HepG2 (cell line): ENCODE data around the gene UCKL1. TPM values are rescaled to one million over a fixed set of nuclear protein-coding genes. Genes with fewer than 3 reads are reported as not detected.

Experiments
- AKNA ChIP-seq: sonication (generic); formaldehyde crosslinking; IDR thresholded peaks from 2 replicates; pipeline ENCODE4 v1.4.0; 2020; ENCODE audit warnings: missing genetic modification reagents, borderline replicate concordance
- ATF7-NPFF ChIP-seq: sonication (generic); formaldehyde crosslinking; IDR thresholded peaks from 2 replicates; pipeline ENCODE4 v1.8.1; 2023; ENCODE audit warnings: mild to moderate bottlenecking, low read depth, missing genetic modification reagents, moderate library complexity
- E2F1 ChIP-seq: sonication (generic); formaldehyde crosslinking; IDR thresholded peaks from 2 replicates; pipeline ENCODE4 v1.5.0; 2020; ENCODE audit warnings: missing genetic modification reagents
- FOXO4 ChIP-seq: sonication (generic); formaldehyde crosslinking; conservative IDR thresholded peaks from 2 replicates; pipeline ENCODE4 v1.8.1; 2023; ENCODE audit warnings: missing genetic modification reagents
- HDAC6 ChIP-seq: fragments of 200-600 bp; sonication (generic); IDR thresholded peaks from 2 replicates; pipeline ENCODE4 v1.7.0; 2017; ENCODE audit warnings: mild to moderate bottlenecking, antibody characterized with exemption, low read length, low read depth
- PCBP1 ChIP-seq: fragments of 200-400 bp; formaldehyde crosslinking; IDR thresholded peaks from 2 replicates; pipeline ENCODE4 v1.6.1; 2017; ENCODE audit warnings: mild to moderate bottlenecking, low read depth, low read length, borderline replicate concordance
- PITX1 ChIP-seq: sonication (generic); formaldehyde crosslinking; IDR thresholded peaks from 2 replicates; pipeline ENCODE4 v1.5.1; 2020; ENCODE audit warnings: mild to moderate bottlenecking, missing genetic modification reagents
- RXRB ChIP-seq: IDR thresholded peaks from 2 replicates; pipeline ENCODE4 v1.6.1; 2016; ENCODE audit warnings: borderline replicate concordance, missing genetic modification reagents, missing compliant biosample characterization
- SYNCRIP ChIP-seq: fragments of 200-400 bp; formaldehyde crosslinking; IDR thresholded peaks from 2 replicates; pipeline ENCODE4 v1.6.1; 2018; ENCODE audit warnings: mild to moderate bottlenecking, low read depth, low read length; ENCODE audit not compliant: insufficient read depth
- ZBTB42 ChIP-seq: sonication (generic); formaldehyde crosslinking; IDR thresholded peaks from 2 replicates; pipeline ENCODE4 v1.5.0; 2020; ENCODE audit warnings: mild to moderate bottlenecking, missing genetic modification reagents
- ZFP36L2 ChIP-seq: sonication (generic); formaldehyde crosslinking; IDR thresholded peaks from 2 replicates; pipeline ENCODE4 v1.4.0; 2020; ENCODE audit warnings: missing genetic modification reagents
- ZNF251 ChIP-seq: sonication (generic); formaldehyde crosslinking; IDR thresholded peaks from 2 replicates; pipeline ENCODE4 v1.9.0; 2021; ENCODE audit warnings: mild to moderate bottlenecking, missing genetic modification reagents
- ZNF441 ChIP-seq: sonication (generic); formaldehyde crosslinking; IDR thresholded peaks from 2 replicates; pipeline ENCODE4 v1.7.0; 2021; ENCODE audit warnings: missing genetic modification reagents, borderline replicate concordance
- ZNF646 ChIP-seq: sonication (generic); formaldehyde crosslinking; IDR thresholded peaks from 2 replicates; pipeline ENCODE4 v1.9.0; 2021; ENCODE audit warnings: mild to moderate bottlenecking, missing genetic modification reagents
- polyA plus RNA-seq, 8 experiments: library from polyadenylated mRNA; depleted of rRNA in 3 of 8; stranded (reverse) in 7 of 8; unstranded in 1 of 8; fragments of >200 nt; fragmentation: Illumina TruSeq in 4 of 8; extraction: Trizol in 4 of 8; gene quantifications; 2 replicates each; pipeline versions ENCODE4 v1.2.1 to v1.2.3, GENCODE V29; 2011 to 2016; ENCODE audit warnings: low read depth in 4 of 8, missing spikeins in 1 of 8, mixed read lengths in 1 of 8; ENCODE audit not compliant: insufficient read depth in 1 of 8
- total RNA-seq, 5 experiments: library from RNA; depleted of rRNA; stranded (reverse); fragments of >200 nt; fragmentation: Illumina TruSeq; extraction: Trizol; gene quantifications; 2 replicates each; pipeline ENCODE4 v1.2.3, GENCODE V29; 2016; ENCODE audit warnings: low read depth in 1 of 5

The UCKL1 gene
- total and polyA plus RNA-seq, 2 of the 13 experiments (the other 11 are each of a cell fraction or from before 2014, with no cell fraction given) = 50.2 to 126 TPM

- TF ChIP-seq SYNCRIP (no peak), PITX1 (CRISPR knock-in tag) (peak; percentile 20), HDAC6 (no peak), RXRB (CRISPR knock-in tag) (peak; percentile 40; the same call in 1 of the 2 replicates), E2F1 (no peak), AKNA (CRISPR knock-in tag) (no peak), ATF7-NPFF (CRISPR knock-in tag) (peak; percentile 63), ZFP36L2 (CRISPR knock-in tag) (no peak), ZNF251 (CRISPR knock-in tag) (no peak), ZNF441 (CRISPR knock-in tag) (no peak), ZBTB42 (CRISPR knock-in tag) (peak; percentile 71; the same call in 1 of the 2 replicates), ZNF646 (CRISPR knock-in tag) (0 out of 2 replicates have a peak, but pooled peaks have one; percentile 26), FOXO4 (CRISPR knock-in tag) (no peak), PCBP1 (no peak; the same call in 1 of the 2 replicates)
Observed at GRCh38 chr20:63969838-63970713, 13.9 kb upstream of the UCKL1 start, which contains the start of gene ZNF512B (continued).
